OCI-LY3 (cell line): Measurements from ENCODE around the gene LTBP3.

Experiments used
- CTCF ChIP-seq: fragments of 200-600, 300-600 bp; sonication (generic); IDR thresholded peaks from 2 replicates; pipeline ENCODE4 v1.5.1; 2014; ENCODE audit warnings: antibody characterized with exemption, low read length, low read depth
- EZH2phosphoT487 ChIP-seq: fragments of 200-600 bp; shearing (Covaris generic); IDR thresholded peaks from 2 replicates; pipeline ENCODE4 v1.6.1; 2018; ENCODE audit warnings: antibody characterized with exemption, mixed run types, low read depth

GRCh38 chr11:65501186-65501471 lies 57.0 kb downstream of the LTBP3 start:
- TF ChIP-seq CTCF (no peak), EZH2phosphoT487 (no peak)
